Lower leg skin (tissue), 3 donors: ENCODE data around the gene TMEM163.

ENCODE experiments used
- POLR2A ChIP-seq, 2 donors: fragments of 450-650 bp; IDR thresholded peaks; one replicate each; pipeline ENCODE4 v1.6.1; 2016 to 2017; ENCODE audit warnings: antibody characterized with exemption in 2 of 2, mild to moderate bottlenecking in 1 of 2, moderate library complexity in 1 of 2
- TF ChIP-seq, protein P1 (sequence below), 3 donors: fragments of 450-650 bp; IDR thresholded peaks; one replicate each; pipeline ENCODE4 v1.5.1; 2016; ENCODE audit warnings: antibody characterized with exemption in 3 of 3, mild to moderate bottlenecking in 3 of 3, moderate library complexity in 2 of 3

DNA sequence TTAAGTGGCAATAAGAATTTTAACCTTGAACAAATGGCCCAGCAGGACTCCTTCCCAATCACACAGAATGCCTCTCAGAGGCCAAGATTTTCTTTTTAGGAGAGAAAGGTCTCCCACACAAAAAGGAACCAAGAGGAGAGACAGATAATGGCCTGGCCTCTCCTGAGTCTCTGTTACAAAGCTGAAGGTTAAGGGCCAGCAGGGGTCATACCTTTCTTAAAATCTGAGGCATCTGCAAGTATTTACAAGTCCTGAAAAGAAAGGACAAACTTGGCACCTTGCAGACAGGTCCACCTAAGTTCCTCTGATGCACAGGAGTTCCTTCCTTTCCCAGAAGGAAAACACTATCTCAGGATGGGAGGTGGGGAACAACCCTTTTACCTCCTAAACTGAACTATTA, 142.3 kb downstream of the TMEM163 start:
- TF ChIP-seq, protein P1, sequence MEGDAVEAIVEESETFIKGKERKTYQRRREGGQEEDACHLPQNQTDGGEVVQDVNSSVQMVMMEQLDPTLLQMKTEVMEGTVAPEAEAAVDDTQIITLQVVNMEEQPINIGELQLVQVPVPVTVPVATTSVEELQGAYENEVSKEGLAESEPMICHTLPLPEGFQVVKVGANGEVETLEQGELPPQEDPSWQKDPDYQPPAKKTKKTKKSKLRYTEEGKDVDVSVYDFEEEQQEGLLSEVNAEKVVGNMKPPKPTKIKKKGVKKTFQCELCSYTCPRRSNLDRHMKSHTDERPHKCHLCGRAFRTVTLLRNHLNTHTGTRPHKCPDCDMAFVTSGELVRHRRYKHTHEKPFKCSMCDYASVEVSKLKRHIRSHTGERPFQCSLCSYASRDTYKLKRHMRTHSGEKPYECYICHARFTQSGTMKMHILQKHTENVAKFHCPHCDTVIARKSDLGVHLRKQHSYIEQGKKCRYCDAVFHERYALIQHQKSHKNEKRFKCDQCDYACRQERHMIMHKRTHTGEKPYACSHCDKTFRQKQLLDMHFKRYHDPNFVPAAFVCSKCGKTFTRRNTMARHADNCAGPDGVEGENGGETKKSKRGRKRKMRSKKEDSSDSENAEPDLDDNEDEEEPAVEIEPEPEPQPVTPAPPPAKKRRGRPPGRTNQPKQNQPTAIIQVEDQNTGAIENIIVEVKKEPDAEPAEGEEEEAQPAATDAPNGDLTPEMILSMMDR (IDR thresholded peaks at IDR 0.05): no peak
- TF ChIP-seq POLR2A (IDR thresholded peaks at IDR 0.05): no peak
